ENCODE measurements around the gene DEFB131B.
"Not testable (repeated sequence)": the region's sequence is repeated elsewhere in the genome, so short reads cannot be mapped to it uniquely, and the experiment has no call there.

DEFB131B gene

GRCh38 chr11:71863978-71864627 lies 14.2 kb upstream of the DEFB131B start:
- H3K36me3 ChIP-seq (ENCODE audit: control insufficient read depth, insufficient read depth, low read length); H3K9me3 ChIP-seq (ENCODE audit: control insufficient read depth, low read length); H3K27ac ChIP-seq; H3K4me2 ChIP-seq (ENCODE audit: low read length); H3K4me1 ChIP-seq; H2AFZ ChIP-seq; H3K9ac ChIP-seq; H3K79me2 ChIP-seq; H3K4me3 ChIP-seq (ENCODE audit: low read depth, low read length); H3K27me3 ChIP-seq (ENCODE audit: control insufficient read depth, insufficient read depth, low read length): not testable (repeated sequence)
- TF ChIP-seq CTCF (IDR thresholded peaks at IDR 0.05) = peak; percentile 44

- not testable (repeated sequence) for H3K9ac ChIP-seq; H3K27me3 ChIP-seq (ENCODE audit: control insufficient read depth, insufficient read depth, low read length); H3K27ac ChIP-seq; H3K4me2 ChIP-seq (ENCODE audit: low read length); H3K79me2 ChIP-seq; H3K4me1 ChIP-seq; H2AFZ ChIP-seq; H3K4me3 ChIP-seq (ENCODE audit: low read depth, low read length); H3K9me3 ChIP-seq (ENCODE audit: control insufficient read depth, low read length); H3K36me3 ChIP-seq (ENCODE audit: control insufficient read depth, insufficient read depth, low read length)
Measured at GRCh38 chr11:71867209-71867608, 11.0 kb upstream of the DEFB131B start.

GRCh38 chr11:71869931-71870330 lies 8.3 kb upstream of the DEFB131B start:
- H3K4me3 ChIP-seq (ENCODE audit: low read depth, low read length); H3K36me3 ChIP-seq (ENCODE audit: control insufficient read depth, insufficient read depth, low read length); H3K4me2 ChIP-seq (ENCODE audit: low read length); H2AFZ ChIP-seq; H3K27ac ChIP-seq; H3K9ac ChIP-seq; H3K9me3 ChIP-seq (ENCODE audit: control insufficient read depth, low read length); H3K4me1 ChIP-seq; H3K27me3 ChIP-seq (ENCODE audit: control insufficient read depth, insufficient read depth, low read length); H3K79me2 ChIP-seq: not testable (repeated sequence)

GRCh38 chr11:71870661-71871060 lies 7.6 kb upstream of the DEFB131B start:
- not testable (repeated sequence) for H3K27ac ChIP-seq; H3K27me3 ChIP-seq (ENCODE audit: control insufficient read depth, insufficient read depth, low read length); H3K79me2 ChIP-seq; H3K36me3 ChIP-seq (ENCODE audit: control insufficient read depth, insufficient read depth, low read length); H3K4me3 ChIP-seq (ENCODE audit: low read depth, low read length); H2AFZ ChIP-seq; H3K4me1 ChIP-seq; H3K9me3 ChIP-seq (ENCODE audit: control insufficient read depth, low read length); H3K4me2 ChIP-seq (ENCODE audit: low read length); H3K9ac ChIP-seq

GRCh38 chr11:71876262-71876661 lies 2.0 kb upstream of the DEFB131B start:
- H3K79me2 ChIP-seq; H3K9me3 ChIP-seq (ENCODE audit: control insufficient read depth, low read length); H3K4me2 ChIP-seq (ENCODE audit: low read length); H2AFZ ChIP-seq; H3K36me3 ChIP-seq (ENCODE audit: control insufficient read depth, insufficient read depth, low read length); H3K27ac ChIP-seq; H3K27me3 ChIP-seq (ENCODE audit: control insufficient read depth, insufficient read depth, low read length); H3K4me3 ChIP-seq (ENCODE audit: low read depth, low read length); H3K9ac ChIP-seq; H3K4me1 ChIP-seq: not testable (repeated sequence)

GRCh38 chr11:71885806-71886205 lies 7.6 kb downstream of the DEFB131B start:
- H3K36me3 ChIP-seq (ENCODE audit: control insufficient read depth, insufficient read depth, low read length); H3K9me3 ChIP-seq (ENCODE audit: control insufficient read depth, low read length); H2AFZ ChIP-seq; H3K4me3 ChIP-seq (ENCODE audit: low read depth, low read length); H3K9ac ChIP-seq; H3K27ac ChIP-seq; H3K79me2 ChIP-seq; H3K4me2 ChIP-seq (ENCODE audit: low read length); H3K27me3 ChIP-seq (ENCODE audit: control insufficient read depth, insufficient read depth, low read length): not testable (repeated sequence)
- H3K4me1 ChIP-seq = peaks cover 12% of the 10 kb centered on the region

- not testable (repeated sequence) for H3K27ac ChIP-seq; H3K9me3 ChIP-seq (ENCODE audit: control insufficient read depth, low read length); H3K4me1 ChIP-seq; H3K27me3 ChIP-seq (ENCODE audit: control insufficient read depth, insufficient read depth, low read length); H3K36me3 ChIP-seq (ENCODE audit: control insufficient read depth, insufficient read depth, low read length); H3K9ac ChIP-seq; H3K4me3 ChIP-seq (ENCODE audit: low read depth, low read length); H3K4me2 ChIP-seq (ENCODE audit: low read length); H3K79me2 ChIP-seq; H2AFZ ChIP-seq
Measured at GRCh38 chr11:71888335-71889010, 10.2 kb downstream of the DEFB131B start.

GRCh38 chr11:71889181-71889872 lies 11.1 kb downstream of the DEFB131B start:
- not testable (repeated sequence) for H3K27ac ChIP-seq; H3K79me2 ChIP-seq; H3K4me2 ChIP-seq (ENCODE audit: low read length); H3K9ac ChIP-seq; H3K9me3 ChIP-seq (ENCODE audit: control insufficient read depth, low read length); H3K4me1 ChIP-seq; H2AFZ ChIP-seq; H3K27me3 ChIP-seq (ENCODE audit: control insufficient read depth, insufficient read depth, low read length); H3K4me3 ChIP-seq (ENCODE audit: low read depth, low read length); H3K36me3 ChIP-seq (ENCODE audit: control insufficient read depth, insufficient read depth, low read length)
